Ovary (tissue), 3 donors: Measurements from ENCODE around the gene YJEFN3.

ENCODE experiments used
- EP300 ChIP-seq: sonication (generic); formaldehyde crosslinking; IDR thresholded peaks from one replicate; pipeline ENCODE4 v1.6.1; 2017; ENCODE audit warnings: antibody characterized with exemption
- POLR2A ChIP-seq: fragments of 450-650 bp; IDR thresholded peaks from one replicate; pipeline ENCODE4 v1.6.1; 2017; ENCODE audit warnings: antibody characterized with exemption, mild to moderate bottlenecking, moderate library complexity
- TF ChIP-seq, protein P1 (sequence below), 3 donors: fragments of 450-650 bp in 2 of 3; fragments of 200-600 bp in 1 of 3; IDR thresholded peaks; one replicate each; pipeline versions ENCODE4 v1.5.1 to v1.8.0; 2016 to 2022; ENCODE audit warnings: antibody characterized with exemption in 3 of 3, mild to moderate bottlenecking in 1 of 3
- donor health status: DM: no; HTN: no; CAD: no.

DNA sequence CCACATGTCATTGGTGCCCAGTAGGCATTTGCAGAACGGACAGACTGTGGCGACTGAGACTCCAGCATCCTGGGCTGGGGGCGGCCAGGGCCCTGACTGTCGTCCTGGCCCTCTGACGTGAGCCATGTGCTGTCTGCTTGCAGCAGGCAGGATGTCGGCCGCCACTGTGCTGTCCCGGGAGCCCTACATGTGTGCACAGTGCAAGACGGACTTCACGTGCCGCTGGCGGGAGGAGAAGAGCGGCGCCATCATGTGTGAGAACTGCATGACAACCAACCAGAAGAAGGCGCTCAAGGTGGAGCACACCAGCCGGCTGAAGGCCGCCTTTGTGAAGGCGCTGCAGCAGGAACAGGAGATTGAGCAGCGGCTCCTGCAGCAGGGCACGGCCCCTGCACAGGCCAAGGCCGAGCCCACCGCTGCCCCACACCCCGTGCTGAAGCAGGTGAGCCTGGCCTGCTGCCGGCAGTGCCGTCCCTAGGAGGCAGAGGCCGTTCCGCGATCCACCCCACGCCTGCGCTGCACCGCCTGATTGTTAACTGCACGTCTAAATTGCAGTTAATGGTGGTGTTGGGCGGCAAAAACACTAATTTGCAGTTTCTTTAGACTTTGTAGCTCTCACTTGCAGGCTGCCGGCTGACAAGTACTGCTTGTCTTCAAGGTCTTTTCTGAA is 27.6 kb upstream of the YJEFN3 start:
- TF ChIP-seq, protein P1, sequence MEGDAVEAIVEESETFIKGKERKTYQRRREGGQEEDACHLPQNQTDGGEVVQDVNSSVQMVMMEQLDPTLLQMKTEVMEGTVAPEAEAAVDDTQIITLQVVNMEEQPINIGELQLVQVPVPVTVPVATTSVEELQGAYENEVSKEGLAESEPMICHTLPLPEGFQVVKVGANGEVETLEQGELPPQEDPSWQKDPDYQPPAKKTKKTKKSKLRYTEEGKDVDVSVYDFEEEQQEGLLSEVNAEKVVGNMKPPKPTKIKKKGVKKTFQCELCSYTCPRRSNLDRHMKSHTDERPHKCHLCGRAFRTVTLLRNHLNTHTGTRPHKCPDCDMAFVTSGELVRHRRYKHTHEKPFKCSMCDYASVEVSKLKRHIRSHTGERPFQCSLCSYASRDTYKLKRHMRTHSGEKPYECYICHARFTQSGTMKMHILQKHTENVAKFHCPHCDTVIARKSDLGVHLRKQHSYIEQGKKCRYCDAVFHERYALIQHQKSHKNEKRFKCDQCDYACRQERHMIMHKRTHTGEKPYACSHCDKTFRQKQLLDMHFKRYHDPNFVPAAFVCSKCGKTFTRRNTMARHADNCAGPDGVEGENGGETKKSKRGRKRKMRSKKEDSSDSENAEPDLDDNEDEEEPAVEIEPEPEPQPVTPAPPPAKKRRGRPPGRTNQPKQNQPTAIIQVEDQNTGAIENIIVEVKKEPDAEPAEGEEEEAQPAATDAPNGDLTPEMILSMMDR (IDR thresholded peaks at IDR 0.05) = no peak
- no peak for TF ChIP-seq POLR2A
- TF ChIP-seq EP300 = no peak
